HEK293 (cell line): Measurements from ENCODE around the gene FAM124B.

ENCODE experiments used
- GFI1B ChIP-seq: fragments of 450-650 bp; formaldehyde crosslinking; IDR thresholded peaks from 2 replicates; pipeline ENCODE4 v1.5.1; 2016; ENCODE audit warnings: missing biosample characterization, missing genetic modification characterization
- HOXD13 ChIP-seq: sonication (generic); formaldehyde crosslinking; IDR thresholded peaks from 2 replicates; pipeline ENCODE4 v1.8.0; 2022; ENCODE audit warnings: missing genetic modification reagents, borderline replicate concordance
- MYNN ChIP-seq: fragments of 450-650 bp; formaldehyde crosslinking; IDR thresholded peaks from 2 replicates; pipeline ENCODE4 v1.5.1; 2016; ENCODE audit warnings: missing biosample characterization, missing genetic modification characterization, borderline replicate concordance
- OSR2 ChIP-seq: fragments of 450-650 bp; formaldehyde crosslinking; IDR thresholded peaks from 2 replicates; pipeline ENCODE4 v1.5.1; 2016; ENCODE audit warnings: missing biosample characterization, missing genetic modification characterization
- REPIN1 ChIP-seq: fragments of 450-650 bp; formaldehyde crosslinking; IDR thresholded peaks from 2 replicates; pipeline ENCODE4 v1.5.1; 2017; ENCODE audit warnings: missing biosample characterization, missing genetic modification characterization, low read depth
- REST ChIP-seq: fragments of 450-650 bp; formaldehyde crosslinking; IDR thresholded peaks from 2 replicates; pipeline ENCODE4 v1.5.1; 2016; ENCODE audit warnings: missing biosample characterization, missing genetic modification characterization
- SALL2 ChIP-seq: fragments of 450-650 bp; formaldehyde crosslinking; IDR thresholded peaks from 2 replicates; pipeline ENCODE4 v1.5.0; 2017; ENCODE audit warnings: missing biosample characterization, mild to moderate bottlenecking, missing genetic modification characterization, borderline replicate concordance
- SCRT1 ChIP-seq: fragments of 450-650 bp; formaldehyde crosslinking; IDR thresholded peaks from 2 replicates; pipeline ENCODE4 v1.5.1; 2016; ENCODE audit warnings: missing biosample characterization, missing genetic modification characterization, borderline replicate concordance
- SP2 ChIP-seq: fragments of 450-650 bp; formaldehyde crosslinking; IDR thresholded peaks from 2 replicates; pipeline ENCODE4 v1.5.1; 2016; ENCODE audit warnings: missing biosample characterization, missing genetic modification characterization
- YY1 ChIP-seq: fragments of 450-650 bp; formaldehyde crosslinking; IDR thresholded peaks from 2 replicates; pipeline ENCODE4 v1.5.1; 2018; ENCODE audit warnings: missing biosample characterization, missing genetic modification characterization
- ZBTB11 ChIP-seq: fragments of 450-650 bp; formaldehyde crosslinking; conservative IDR thresholded peaks from 2 replicates; pipeline ENCODE4 v1.5.1; 2016; ENCODE audit warnings: low read depth, missing biosample characterization, missing genetic modification characterization
- ZBTB6 ChIP-seq: fragments of 450-650 bp; formaldehyde crosslinking; IDR thresholded peaks from 2 replicates; pipeline ENCODE4 v1.5.1; 2017; ENCODE audit warnings: missing biosample characterization, missing genetic modification characterization
- ZBTB7A ChIP-seq: fragments of 450-650 bp; formaldehyde crosslinking; IDR thresholded peaks from 2 replicates; pipeline ENCODE4 v1.5.1; 2016; ENCODE audit warnings: low read depth, missing biosample characterization, missing genetic modification characterization
- ZIC2 ChIP-seq: fragments of 450-650 bp; formaldehyde crosslinking; IDR thresholded peaks from 2 replicates; pipeline ENCODE4 v1.5.1; 2016; ENCODE audit warnings: missing biosample characterization, missing genetic modification characterization
- ZNF140 ChIP-seq: fragments of 450-650 bp; formaldehyde crosslinking; IDR thresholded peaks from 2 replicates; pipeline ENCODE4 v1.5.1; 2016; ENCODE audit warnings: missing biosample characterization, missing genetic modification characterization
- ZNF211 ChIP-seq: fragments of 450-650 bp; formaldehyde crosslinking; IDR thresholded peaks from 2 replicates; pipeline ENCODE4 v1.5.1; 2016; ENCODE audit warnings: low read depth, missing biosample characterization, missing genetic modification characterization
- ZNF26 ChIP-seq: fragments of 450-650 bp; formaldehyde crosslinking; IDR thresholded peaks from 2 replicates; pipeline ENCODE4 v1.5.1; 2016; ENCODE audit warnings: missing biosample characterization, missing genetic modification characterization
- ZNF324 ChIP-seq: fragments of 450-650 bp; formaldehyde crosslinking; IDR thresholded peaks from 2 replicates; pipeline ENCODE4 v1.5.1; 2016; ENCODE audit warnings: missing biosample characterization, missing genetic modification characterization
- ZNF366 ChIP-seq: fragments of 450-650 bp; formaldehyde crosslinking; conservative IDR thresholded peaks from 2 replicates; pipeline ENCODE4 v1.5.1; 2016; ENCODE audit warnings: missing biosample characterization, missing genetic modification characterization
- ZNF394 ChIP-seq: fragments of 450-650 bp; formaldehyde crosslinking; IDR thresholded peaks from 2 replicates; pipeline ENCODE4 v1.5.1; 2016; ENCODE audit warnings: missing biosample characterization, missing genetic modification characterization, mild to moderate bottlenecking, moderate library complexity, borderline replicate concordance
- ZNF423 ChIP-seq: fragments of 450-650 bp; formaldehyde crosslinking; IDR thresholded peaks from 2 replicates; pipeline ENCODE4 v1.5.1; 2016; ENCODE audit warnings: missing biosample characterization, missing genetic modification characterization
- ZNF513 ChIP-seq: fragments of 450-650 bp; IDR thresholded peaks from 2 replicates; pipeline ENCODE4 v1.5.1; 2018; ENCODE audit warnings: missing biosample characterization, missing genetic modification characterization
- ZNF560 ChIP-seq: fragments of 450-650 bp; formaldehyde crosslinking; IDR thresholded peaks from 2 replicates; pipeline ENCODE4 v1.5.1; 2017; ENCODE audit warnings: missing biosample characterization, missing genetic modification characterization, borderline replicate concordance
- ZNF561 ChIP-seq: fragments of 450-650 bp; IDR thresholded peaks from 2 replicates; pipeline ENCODE4 v1.5.1; 2018; ENCODE audit warnings: missing biosample characterization, missing genetic modification characterization, borderline replicate concordance
- ZNF639 ChIP-seq: fragments of 450-650 bp; formaldehyde crosslinking; IDR thresholded peaks from 2 replicates; pipeline ENCODE4 v1.5.1; 2016; ENCODE audit warnings: missing biosample characterization, missing genetic modification characterization
- ZSCAN30 ChIP-seq: fragments of 450-650 bp; IDR thresholded peaks from 2 replicates; pipeline ENCODE4 v1.5.1; 2018; ENCODE audit warnings: missing biosample characterization, mild to moderate bottlenecking, missing genetic modification characterization, moderate library complexity

Gene FAM124B

GRCh38 chr2:224360801-224361251 is 41.1 kb downstream of the FAM124B start (continued):
- TF ChIP-seq REST (tag by site-specific recombination) (no peak), ZNF423 (no peak), ZIC2 (tag by site-specific recombination) (no peak), SCRT1 (no peak), ZNF561 (tag by site-specific recombination) (no peak), ZNF513 (tag by site-specific recombination) (no peak), ZNF560 (tag by site-specific recombination) (no peak), OSR2 (tag by site-specific recombination) (peak; percentile 75; the same call in 1 of the 2 replicates), ZNF140 (tag by site-specific recombination) (no peak), ZNF366 (peak; percentile 71), ZNF26 (no peak), ZBTB7A (tag by site-specific recombination) (no peak), HOXD13 (no peak), ZNF394 (tag by site-specific recombination) (0 out of 2 replicates have a peak, but pooled peaks have one; percentile 10), YY1 (tag by site-specific recombination) (no peak), ZNF324 (tag by site-specific recombination) (no peak), GFI1B (tag by site-specific recombination) (no peak), SP2 (tag by site-specific recombination) (no peak), ZNF639 (tag by site-specific recombination) (peak; percentile 66; the same call in 1 of the 2 replicates), ZNF211 (tag by site-specific recombination) (no peak), REPIN1 (tag by site-specific recombination) (no peak), ZSCAN30 (no peak), ZBTB11 (tag by site-specific recombination) (no peak), ZBTB6 (no peak), MYNN (tag by site-specific recombination) (no peak), SALL2 (tag by site-specific recombination) (no peak)
